DND-41 (cell line): ENCODE data around the gene TMEFF1.

ENCODE experiments used
- EZH2 ChIP-seq: IDR thresholded peaks from 3 replicates; pipeline ENCODE4 v1.6.1; 2012; ENCODE audit warnings: borderline replicate concordance, low read depth, mild to moderate bottlenecking, moderate library complexity, low read length, inconsistent platforms; ENCODE audit not compliant: severe bottlenecking
- TF ChIP-seq, protein P1 (sequence below): IDR thresholded peaks from 2 replicates; pipeline ENCODE4 v1.5.1; 2012; ENCODE audit warnings: borderline replicate concordance, low read length, moderate library complexity, mild to moderate bottlenecking; ENCODE audit not compliant: poor library complexity, severe bottlenecking; ENCODE audit errors: extremely low read depth

DNA sequence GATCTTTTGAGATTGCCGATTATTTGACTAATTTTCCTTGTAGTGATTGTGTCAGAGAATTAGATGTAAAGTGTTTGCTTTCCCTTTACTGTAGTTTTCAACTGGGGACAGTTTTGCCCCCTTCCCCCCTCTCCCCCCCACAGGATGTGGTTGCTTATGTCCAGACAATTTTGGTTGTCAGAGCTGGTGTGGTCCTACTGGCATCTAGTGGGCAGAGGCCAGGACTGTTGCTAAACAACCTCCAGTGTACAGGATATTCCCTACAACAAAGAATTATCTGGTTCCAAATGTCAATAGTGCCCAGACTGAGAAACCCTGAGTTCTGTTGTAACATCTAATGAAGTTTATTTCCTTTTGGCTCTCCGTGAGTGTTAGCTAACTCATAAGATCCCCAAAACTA lies 20.0 kb downstream of the TMEFF1 start:
- TF ChIP-seq, protein P1, sequence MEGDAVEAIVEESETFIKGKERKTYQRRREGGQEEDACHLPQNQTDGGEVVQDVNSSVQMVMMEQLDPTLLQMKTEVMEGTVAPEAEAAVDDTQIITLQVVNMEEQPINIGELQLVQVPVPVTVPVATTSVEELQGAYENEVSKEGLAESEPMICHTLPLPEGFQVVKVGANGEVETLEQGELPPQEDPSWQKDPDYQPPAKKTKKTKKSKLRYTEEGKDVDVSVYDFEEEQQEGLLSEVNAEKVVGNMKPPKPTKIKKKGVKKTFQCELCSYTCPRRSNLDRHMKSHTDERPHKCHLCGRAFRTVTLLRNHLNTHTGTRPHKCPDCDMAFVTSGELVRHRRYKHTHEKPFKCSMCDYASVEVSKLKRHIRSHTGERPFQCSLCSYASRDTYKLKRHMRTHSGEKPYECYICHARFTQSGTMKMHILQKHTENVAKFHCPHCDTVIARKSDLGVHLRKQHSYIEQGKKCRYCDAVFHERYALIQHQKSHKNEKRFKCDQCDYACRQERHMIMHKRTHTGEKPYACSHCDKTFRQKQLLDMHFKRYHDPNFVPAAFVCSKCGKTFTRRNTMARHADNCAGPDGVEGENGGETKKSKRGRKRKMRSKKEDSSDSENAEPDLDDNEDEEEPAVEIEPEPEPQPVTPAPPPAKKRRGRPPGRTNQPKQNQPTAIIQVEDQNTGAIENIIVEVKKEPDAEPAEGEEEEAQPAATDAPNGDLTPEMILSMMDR: no peak
- no peak for TF ChIP-seq EZH2
